ENCODE results near the gene FMN2. TPM values are rescaled to one million over a fixed set of nuclear protein-coding genes. Genes with fewer than 3 reads are reported as not detected.

The FMN2 gene
- polyA plus RNA-seq, 3 donors = not detected

DNA sequence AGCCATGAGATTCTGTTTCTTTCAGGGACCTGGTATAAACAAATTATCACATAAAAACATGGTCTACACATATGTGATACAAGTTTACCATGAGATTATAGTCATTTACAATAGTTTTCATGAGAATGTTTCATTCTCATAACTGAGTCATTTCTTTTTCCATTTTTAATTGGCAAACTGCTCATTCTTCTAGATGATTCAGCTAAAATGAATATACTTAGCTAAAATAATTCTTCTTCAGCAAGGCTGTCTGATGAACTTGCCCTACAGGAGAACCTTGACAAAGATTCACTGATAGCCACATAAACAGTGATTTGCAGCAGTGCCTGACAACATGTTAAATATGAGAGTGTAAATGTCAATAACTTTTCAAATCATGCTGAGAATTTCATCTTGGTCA, 253.2 kb downstream of the FMN2 start:
- no peaks in the 10 kb centered on the region for H3K4me1 Mint-ChIP-seq
- H3K36me3 ChIP-seq (replicated peaks in 1 of 2; ENCODE audit: control insufficient read depth in 1 of 2, insufficient read depth in 2 of 2, low read length in 2 of 2) = no peaks in the 10 kb centered on the region
- H4K20me1 ChIP-seq (ENCODE audit: insufficient read depth, low read length) = no peaks in the 10 kb centered on the region
- no peak overlapping the region for H3K27ac ChIP-seq (ENCODE audit: low read depth in 1 of 2, low read length in 2 of 2)
- H3K27ac Mint-ChIP-seq = no peak overlapping the region
- no peaks in the 10 kb centered on the region for H3K4me1 ChIP-seq (ENCODE audit: control insufficient read depth in 1 of 2, insufficient read depth in 2 of 2, low read length in 2 of 2)
- intact Hi-C loops (cut with micrococcal nuclease) = no loop called here
- no peaks in the 10 kb centered on the region for H3K27me3 Mint-ChIP-seq (ENCODE audit: low read depth in 3 of 3)
- no peak overlapping the region for H3K4me3 Mint-ChIP-seq
- peaks cover 0 to 10% (median 2%) of the 10 kb centered on the region in 7 donors for H3K9me3 Mint-ChIP-seq
- no peaks in the 10 kb centered on the region for H3K9me3 ChIP-seq (replicated peaks in 1 of 2; ENCODE audit: control insufficient read depth in 1 of 2, insufficient read depth in 1 of 2, low read length in 2 of 2)
- TF ChIP-seq, protein P1, sequence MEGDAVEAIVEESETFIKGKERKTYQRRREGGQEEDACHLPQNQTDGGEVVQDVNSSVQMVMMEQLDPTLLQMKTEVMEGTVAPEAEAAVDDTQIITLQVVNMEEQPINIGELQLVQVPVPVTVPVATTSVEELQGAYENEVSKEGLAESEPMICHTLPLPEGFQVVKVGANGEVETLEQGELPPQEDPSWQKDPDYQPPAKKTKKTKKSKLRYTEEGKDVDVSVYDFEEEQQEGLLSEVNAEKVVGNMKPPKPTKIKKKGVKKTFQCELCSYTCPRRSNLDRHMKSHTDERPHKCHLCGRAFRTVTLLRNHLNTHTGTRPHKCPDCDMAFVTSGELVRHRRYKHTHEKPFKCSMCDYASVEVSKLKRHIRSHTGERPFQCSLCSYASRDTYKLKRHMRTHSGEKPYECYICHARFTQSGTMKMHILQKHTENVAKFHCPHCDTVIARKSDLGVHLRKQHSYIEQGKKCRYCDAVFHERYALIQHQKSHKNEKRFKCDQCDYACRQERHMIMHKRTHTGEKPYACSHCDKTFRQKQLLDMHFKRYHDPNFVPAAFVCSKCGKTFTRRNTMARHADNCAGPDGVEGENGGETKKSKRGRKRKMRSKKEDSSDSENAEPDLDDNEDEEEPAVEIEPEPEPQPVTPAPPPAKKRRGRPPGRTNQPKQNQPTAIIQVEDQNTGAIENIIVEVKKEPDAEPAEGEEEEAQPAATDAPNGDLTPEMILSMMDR (IDR thresholded peaks at IDR 0.05) = no peak
- H3K9ac ChIP-seq (ENCODE audit: insufficient read depth, low read length, poor library complexity, severe bottlenecking) = no peak overlapping the region
- H3K36me3 Mint-ChIP-seq = no peaks in the 10 kb centered on the region
- no peak overlapping the region for H3K4me2 ChIP-seq (replicated peaks; ENCODE audit: extremely low read depth, low read length, poor library complexity, severe bottlenecking)
- H2AFZ ChIP-seq (ENCODE audit: insufficient read depth, low read depth, low read length, poor library complexity, severe bottlenecking) = no peak overlapping the region
- H3K79me2 ChIP-seq (ENCODE audit: insufficient read depth, low read length) = no peaks in the 10 kb centered on the region
- H3K4me3 ChIP-seq (replicated peaks in 1 of 3; ENCODE audit: low read depth in 2 of 3, low read length in 3 of 3) = no peak overlapping the region
- no peaks in the 10 kb centered on the region for H3K27me3 ChIP-seq (ENCODE audit: control insufficient read depth in 2 of 2, insufficient read depth in 2 of 2, low read length in 2 of 2)
- no peak for DNase-seq

DNA sequence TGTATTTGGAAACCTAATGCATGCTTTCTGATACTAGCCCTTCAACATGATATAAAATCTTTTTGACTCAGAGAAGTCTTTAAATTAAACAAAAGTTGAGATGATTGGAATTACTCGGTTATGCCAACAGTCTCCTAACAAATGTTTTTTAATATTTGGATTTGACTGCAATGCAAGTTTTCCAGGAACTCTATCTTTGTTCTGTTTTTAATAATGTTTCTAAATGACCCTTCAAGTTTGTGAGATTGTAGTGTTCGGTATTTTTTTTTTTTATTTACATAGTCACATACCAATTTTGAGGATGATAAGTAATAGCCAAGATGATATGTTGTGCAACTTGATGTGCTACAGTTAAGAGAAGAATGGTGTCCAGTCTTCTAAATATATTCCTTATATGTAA, 258.0 kb downstream of the FMN2 start:
- DNase-seq = no peak
- Histone ChIP-seq H3K9ac (ENCODE audit: insufficient read depth, low read length, poor library complexity, severe bottlenecking) (no peak overlapping the region), H3K4me2 (replicated peaks; ENCODE audit: extremely low read depth, low read length, poor library complexity, severe bottlenecking) (no peak overlapping the region), H3K27ac (ENCODE audit: low read depth in 1 of 2, low read length in 2 of 2) (no peak overlapping the region), H3K4me3 (replicated peaks in 1 of 3; ENCODE audit: low read depth in 2 of 3, low read length in 3 of 3) (no peak overlapping the region), H2AFZ (ENCODE audit: insufficient read depth, low read depth, low read length, poor library complexity, severe bottlenecking) (no peak overlapping the region), H3K9me3 (replicated peaks in 1 of 2; ENCODE audit: control insufficient read depth in 1 of 2, insufficient read depth in 1 of 2, low read length in 2 of 2) (peaks cover 0 to 9% of the 10 kb centered on the region in 2 donors), H3K79me2 (ENCODE audit: insufficient read depth, low read length) (no peaks in the 10 kb centered on the region), H4K20me1 (ENCODE audit: insufficient read depth, low read length) (no peaks in the 10 kb centered on the region), H3K4me1 (ENCODE audit: control insufficient read depth in 1 of 2, insufficient read depth in 2 of 2, low read length in 2 of 2) (no peaks in the 10 kb centered on the region), H3K36me3 (replicated peaks in 1 of 2; ENCODE audit: control insufficient read depth in 1 of 2, insufficient read depth in 2 of 2, low read length in 2 of 2) (no peaks in the 10 kb centered on the region), H3K27me3 (ENCODE audit: control insufficient read depth in 2 of 2, insufficient read depth in 2 of 2, low read length in 2 of 2) (no peaks in the 10 kb centered on the region)
- Mint-ChIP-seq H3K9me3 (peaks cover 2 to 9% (median 7%) of the 10 kb centered on the region in 7 donors), H3K27me3 (ENCODE audit: low read depth in 3 of 3) (no peaks in the 10 kb centered on the region), H3K36me3 (no peaks in the 10 kb centered on the region), H3K4me1 (no peaks in the 10 kb centered on the region), H3K27ac (no peak overlapping the region), H3K4me3 (no peak overlapping the region)
- WGBS (ENCODE audit: insufficient coverage) = no CpG with 5 or more reads among the region's 2 CpGs
- TF ChIP-seq, protein P1 (IDR thresholded peaks at IDR 0.05) = no peak
- intact Hi-C loops (cut with micrococcal nuclease) = no loop called here
